HepG2 (cell line): Measurements from ENCODE around the gene FAT1. TPM values are rescaled to one million over a fixed set of nuclear protein-coding genes. Genes with fewer than 3 reads are reported as not detected.
A peak's percentile ranks its signal among the peaks of the same experiment; 100 is the strongest.

ENCODE experiments used
- E2F5 ChIP-seq: sonication (generic); formaldehyde crosslinking; conservative IDR thresholded peaks from 2 replicates; pipeline ENCODE4 v1.4.0; 2020; ENCODE audit warnings: missing genetic modification reagents
- GLMP ChIP-seq: sonication (generic); formaldehyde crosslinking; IDR thresholded peaks from 2 replicates; pipeline ENCODE4 v1.9.0; 2021; ENCODE audit warnings: missing genetic modification reagents, mild to moderate bottlenecking, borderline replicate concordance
- HDAC1 ChIP-seq: sonication (generic); formaldehyde crosslinking; IDR thresholded peaks from 2 replicates; pipeline ENCODE4 v1.5.1; 2020; ENCODE audit warnings: mild to moderate bottlenecking, missing genetic modification reagents
- HDAC2 ChIP-seq: sonication (generic); formaldehyde crosslinking; IDR thresholded peaks from 2 replicates; pipeline ENCODE4 v1.4.0; 2020; ENCODE audit warnings: missing genetic modification reagents
- HNRNPH1 ChIP-seq: fragments of 200-400 bp; formaldehyde crosslinking; optimal IDR thresholded peaks from 2 replicates; pipeline ENCODE3; 2017; ENCODE audit warnings: mild to moderate bottlenecking, low read depth, low read length
- JUN ChIP-seq: sonication (generic); formaldehyde crosslinking; IDR thresholded peaks from 2 replicates; pipeline ENCODE4 v1.4.0; 2020; ENCODE audit warnings: mild to moderate bottlenecking, missing genetic modification reagents
- MIER3 ChIP-seq: IDR thresholded peaks from 2 replicates; pipeline ENCODE4 v1.6.1; 2016; ENCODE audit warnings: missing compliant biosample characterization, borderline replicate concordance
- MIXL1 ChIP-seq: IDR thresholded peaks from 2 replicates; pipeline ENCODE4 v1.6.1; 2016
- NBN ChIP-seq: fragments of 450-650 bp; conservative IDR thresholded peaks from 2 replicates; pipeline ENCODE4 v1.6.1; 2017
- NR2F6 ChIP-seq, 2 experiments: IDR thresholded peaks; 2 replicates each; pipeline ENCODE4 v1.6.1; 2016; ENCODE audit warnings: antibody characterized with exemption in 1 of 2, mild to moderate bottlenecking in 1 of 2
- RARA ChIP-seq: IDR thresholded peaks from 2 replicates; pipeline ENCODE4 v1.6.1; 2016; ENCODE audit warnings: missing genetic modification reagents, missing compliant biosample characterization
- ZBTB8A ChIP-seq: sonication (generic); formaldehyde crosslinking; IDR thresholded peaks from 2 replicates; pipeline ENCODE4 v1.4.0; 2020; ENCODE audit warnings: mild to moderate bottlenecking, low read depth, missing genetic modification reagents, borderline replicate concordance
- ZNF17 ChIP-seq: sonication (generic); formaldehyde crosslinking; IDR thresholded peaks from 2 replicates; pipeline ENCODE4 v1.5.0; 2020; ENCODE audit warnings: mild to moderate bottlenecking, missing genetic modification reagents
- ZNF337 ChIP-seq: sonication (generic); formaldehyde crosslinking; IDR thresholded peaks from 2 replicates; pipeline ENCODE4 v1.5.1; 2020; ENCODE audit warnings: missing genetic modification reagents, low read depth, mild to moderate bottlenecking, borderline replicate concordance
- ZNF501 ChIP-seq: sonication (generic); formaldehyde crosslinking; IDR thresholded peaks from 2 replicates; pipeline ENCODE4 v1.5.1; 2020; ENCODE audit warnings: mild to moderate bottlenecking, moderate library complexity, missing genetic modification reagents
- ZNF567 ChIP-seq: sonication (generic); formaldehyde crosslinking; IDR thresholded peaks from 2 replicates; pipeline ENCODE4 v1.8.1; 2023; ENCODE audit warnings: mild to moderate bottlenecking, missing genetic modification reagents, borderline replicate concordance
- ZNF788 ChIP-seq: sonication (generic); formaldehyde crosslinking; IDR thresholded peaks from 2 replicates; pipeline ENCODE4 v1.5.0; 2020; ENCODE audit warnings: mild to moderate bottlenecking, missing genetic modification reagents, borderline replicate concordance
- polyA plus RNA-seq, 8 experiments: library from polyadenylated mRNA; depleted of rRNA in 3 of 8; stranded (reverse) in 7 of 8; unstranded in 1 of 8; fragments of >200 nt; fragmentation: Illumina TruSeq in 4 of 8; extraction: Trizol in 4 of 8; gene quantifications; 2 replicates each; pipeline versions ENCODE4 v1.2.1 to v1.2.3, GENCODE V29; 2011 to 2016; ENCODE audit warnings: low read depth in 4 of 8, missing spikeins in 1 of 8, mixed read lengths in 1 of 8; ENCODE audit not compliant: insufficient read depth in 1 of 8
- total RNA-seq, 5 experiments: library from RNA; depleted of rRNA; stranded (reverse); fragments of >200 nt; fragmentation: Illumina TruSeq; extraction: Trizol; gene quantifications; 2 replicates each; pipeline ENCODE4 v1.2.3, GENCODE V29; 2016; ENCODE audit warnings: low read depth in 1 of 5
- TF ChIP-seq, protein P1 (sequence below): IDR thresholded peaks from 2 replicates; pipeline ENCODE4 v1.6.1; 2016
- TF ChIP-seq, protein P2 (sequence below): sonication (generic); formaldehyde crosslinking; IDR thresholded peaks from 2 replicates; pipeline ENCODE4 v1.4.0; 2020; ENCODE audit warnings: missing genetic modification reagents, borderline replicate concordance
- TF ChIP-seq, protein P3 (sequence below): sonication (generic); formaldehyde crosslinking; IDR thresholded peaks from 2 replicates; pipeline ENCODE4 v1.8.1; 2023; ENCODE audit warnings: mild to moderate bottlenecking, missing genetic modification reagents
- TF ChIP-seq, protein P4 (sequence below): sonication (generic); formaldehyde crosslinking; IDR thresholded peaks from 2 replicates; pipeline ENCODE4 v1.9.0; 2021; ENCODE audit warnings: missing genetic modification reagents, borderline replicate concordance

FAT1 gene
- total and polyA plus RNA-seq, 2 of the 13 experiments (the other 11 are each of a cell fraction or from before 2014, with no cell fraction given), result 185 to 216 TPM

DNA sequence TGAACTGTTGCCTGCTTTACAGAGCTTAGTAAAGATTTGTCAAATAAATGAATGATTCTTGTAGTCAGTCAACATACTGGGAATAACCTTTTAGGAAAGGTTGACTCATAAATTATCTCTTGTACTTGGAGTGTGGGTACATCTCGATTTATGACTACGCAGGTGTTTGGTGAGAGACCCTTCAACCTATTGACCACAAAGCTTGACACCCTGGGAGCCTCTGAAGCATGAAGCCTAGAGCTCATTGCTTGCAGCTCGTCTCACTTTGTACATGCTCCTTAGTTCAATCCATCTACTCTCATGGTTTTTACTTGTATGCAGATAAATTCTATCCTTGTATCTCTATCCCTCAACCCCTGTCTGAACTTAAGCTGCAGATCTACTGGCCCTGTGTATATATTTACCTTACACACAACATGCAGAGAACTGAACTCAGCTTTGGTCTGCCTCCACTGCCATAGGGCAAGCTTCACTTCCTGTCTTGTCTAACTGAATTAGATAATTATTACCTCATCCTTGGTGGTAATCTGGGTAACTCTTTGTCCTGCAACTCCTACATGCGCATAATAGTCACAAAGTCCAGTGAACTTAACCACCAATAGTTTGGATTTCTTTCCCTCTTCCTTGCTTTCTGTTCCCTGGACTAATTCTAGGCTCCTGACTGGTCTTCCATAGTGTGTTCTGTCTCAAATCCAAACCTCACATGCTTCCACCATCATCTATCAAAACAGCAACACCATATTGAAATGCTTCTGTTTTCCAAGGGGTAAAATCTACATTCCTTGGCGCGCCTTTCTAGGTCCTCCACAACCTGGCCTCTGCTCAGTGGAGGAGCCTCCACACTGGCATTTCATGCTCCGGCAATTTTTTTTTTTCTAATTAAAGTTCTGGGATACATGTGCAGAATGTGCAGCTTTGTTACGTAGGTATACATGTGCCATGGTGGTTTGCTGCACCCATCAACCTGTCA, 32.2 kb upstream of the FAT1 start (continued):
- TF ChIP-seq HDAC1 (CRISPR knock-in tag) (peak; percentile 80), NR2F6 (IDR thresholded peaks at IDR 0.05) (peak; percentile 66), NR2F6 (CRISPR knock-in tag; IDR thresholded peaks at IDR 0.05) (peak; percentile 66), HNRNPH1 (no peak), ZNF501 (CRISPR knock-in tag) (no peak; the same call in 1 of the 2 replicates), RARA (CRISPR knock-in tag) (peak; percentile 97), GLMP (CRISPR knock-in tag) (no peak), ZNF337 (CRISPR knock-in tag) (no peak), ZBTB8A (CRISPR knock-in tag) (no peak), NBN (no peak), ZNF17 (no peak), MIER3 (CRISPR knock-in tag) (peak; percentile 66), ZNF567 (no peak), MIXL1 (CRISPR knock-in tag) (peak; percentile 98), E2F5 (no peak), HDAC2 (CRISPR knock-in tag) (peak; percentile 91), JUN (CRISPR knock-in tag) (peak; percentile 81), ZNF788 (CRISPR knock-in tag) (peak; percentile 75; the same call in 1 of the 2 replicates)
- TF ChIP-seq, protein P1, sequence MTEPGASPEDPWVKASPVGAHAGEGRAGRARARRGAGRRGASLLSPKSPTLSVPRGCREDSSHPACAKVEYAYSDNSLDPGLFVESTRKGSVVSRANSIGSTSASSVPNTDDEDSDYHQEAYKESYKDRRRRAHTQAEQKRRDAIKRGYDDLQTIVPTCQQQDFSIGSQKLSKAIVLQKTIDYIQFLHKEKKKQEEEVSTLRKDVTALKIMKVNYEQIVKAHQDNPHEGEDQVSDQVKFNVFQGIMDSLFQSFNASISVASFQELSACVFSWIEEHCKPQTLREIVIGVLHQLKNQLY (CRISPR knock-in tag), result peak; percentile 73
- TF ChIP-seq, protein P2, sequence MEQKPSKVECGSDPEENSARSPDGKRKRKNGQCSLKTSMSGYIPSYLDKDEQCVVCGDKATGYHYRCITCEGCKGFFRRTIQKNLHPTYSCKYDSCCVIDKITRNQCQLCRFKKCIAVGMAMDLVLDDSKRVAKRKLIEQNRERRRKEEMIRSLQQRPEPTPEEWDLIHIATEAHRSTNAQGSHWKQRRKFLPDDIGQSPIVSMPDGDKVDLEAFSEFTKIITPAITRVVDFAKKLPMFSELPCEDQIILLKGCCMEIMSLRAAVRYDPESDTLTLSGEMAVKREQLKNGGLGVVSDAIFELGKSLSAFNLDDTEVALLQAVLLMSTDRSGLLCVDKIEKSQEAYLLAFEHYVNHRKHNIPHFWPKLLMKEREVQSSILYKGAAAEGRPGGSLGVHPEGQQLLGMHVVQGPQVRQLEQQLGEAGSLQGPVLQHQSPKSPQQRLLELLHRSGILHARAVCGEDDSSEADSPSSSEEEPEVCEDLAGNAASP, result peak; percentile 83; the same call in 1 of the 2 replicates
- TF ChIP-seq, protein P3, sequence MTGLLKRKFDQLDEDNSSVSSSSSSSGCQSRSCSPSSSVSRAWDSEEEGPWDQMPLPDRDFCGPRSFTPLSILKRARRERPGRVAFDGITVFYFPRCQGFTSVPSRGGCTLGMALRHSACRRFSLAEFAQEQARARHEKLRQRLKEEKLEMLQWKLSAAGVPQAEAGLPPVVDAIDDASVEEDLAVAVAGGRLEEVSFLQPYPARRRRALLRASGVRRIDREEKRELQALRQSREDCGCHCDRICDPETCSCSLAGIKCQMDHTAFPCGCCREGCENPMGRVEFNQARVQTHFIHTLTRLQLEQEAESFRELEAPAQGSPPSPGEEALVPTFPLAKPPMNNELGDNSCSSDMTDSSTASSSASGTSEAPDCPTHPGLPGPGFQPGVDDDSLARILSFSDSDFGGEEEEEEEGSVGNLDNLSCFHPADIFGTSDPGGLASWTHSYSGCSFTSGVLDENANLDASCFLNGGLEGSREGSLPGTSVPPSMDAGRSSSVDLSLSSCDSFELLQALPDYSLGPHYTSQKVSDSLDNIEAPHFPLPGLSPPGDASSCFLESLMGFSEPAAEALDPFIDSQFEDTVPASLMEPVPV (CRISPR knock-in tag), result no peak
- TF ChIP-seq, protein P4, sequence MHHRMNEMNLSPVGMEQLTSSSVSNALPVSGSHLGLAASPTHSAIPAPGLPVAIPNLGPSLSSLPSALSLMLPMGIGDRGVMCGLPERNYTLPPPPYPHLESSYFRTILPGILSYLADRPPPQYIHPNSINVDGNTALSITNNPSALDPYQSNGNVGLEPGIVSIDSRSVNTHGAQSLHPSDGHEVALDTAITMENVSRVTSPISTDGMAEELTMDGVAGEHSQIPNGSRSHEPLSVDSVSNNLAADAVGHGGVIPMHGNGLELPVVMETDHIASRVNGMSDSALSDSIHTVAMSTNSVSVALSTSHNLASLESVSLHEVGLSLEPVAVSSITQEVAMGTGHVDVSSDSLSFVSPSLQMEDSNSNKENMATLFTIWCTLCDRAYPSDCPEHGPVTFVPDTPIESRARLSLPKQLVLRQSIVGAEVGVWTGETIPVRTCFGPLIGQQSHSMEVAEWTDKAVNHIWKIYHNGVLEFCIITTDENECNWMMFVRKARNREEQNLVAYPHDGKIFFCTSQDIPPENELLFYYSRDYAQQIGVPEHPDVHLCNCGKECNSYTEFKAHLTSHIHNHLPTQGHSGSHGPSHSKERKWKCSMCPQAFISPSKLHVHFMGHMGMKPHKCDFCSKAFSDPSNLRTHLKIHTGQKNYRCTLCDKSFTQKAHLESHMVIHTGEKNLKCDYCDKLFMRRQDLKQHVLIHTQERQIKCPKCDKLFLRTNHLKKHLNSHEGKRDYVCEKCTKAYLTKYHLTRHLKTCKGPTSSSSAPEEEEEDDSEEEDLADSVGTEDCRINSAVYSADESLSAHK, result no peak
